RWPE1 (cell line): Measurements from ENCODE around the gene CDK14.

Experiments used
- CTCF ChIA-PET: fragments of 350-600 bp; sonication (Branson Sonifier 250); formaldehyde crosslinking; extraction: SDS; loops from one replicate; lab custom pipeline; 2021; lab: Yijun Ruan, JAX
- POLR2A ChIA-PET: fragments of 400-600 bp; formaldehyde crosslinking; extraction: SDS; loops from one replicate; lab custom pipeline; 2020; ENCODE audit warnings: antibody characterized with exemption; ENCODE audit not compliant: low non-redundant PET; lab: Yijun Ruan, JAX
- DNase-seq: peaks from one replicate; pipeline ENCODE4 v3.0.0; 2012; ENCODE audit warnings: low spot score
- H3K27ac ChIP-seq: fragments of 450-650 bp; 2 replicates; pipeline ENCODE4 v1.5.1; 2017
- TF ChIP-seq, protein P1 (sequence below): fragments of 450-650 bp; conservative IDR thresholded peaks from 2 replicates; pipeline ENCODE4 v1.5.1; 2017; ENCODE audit warnings: low read depth, mild to moderate bottlenecking

CDK14 gene

DNA sequence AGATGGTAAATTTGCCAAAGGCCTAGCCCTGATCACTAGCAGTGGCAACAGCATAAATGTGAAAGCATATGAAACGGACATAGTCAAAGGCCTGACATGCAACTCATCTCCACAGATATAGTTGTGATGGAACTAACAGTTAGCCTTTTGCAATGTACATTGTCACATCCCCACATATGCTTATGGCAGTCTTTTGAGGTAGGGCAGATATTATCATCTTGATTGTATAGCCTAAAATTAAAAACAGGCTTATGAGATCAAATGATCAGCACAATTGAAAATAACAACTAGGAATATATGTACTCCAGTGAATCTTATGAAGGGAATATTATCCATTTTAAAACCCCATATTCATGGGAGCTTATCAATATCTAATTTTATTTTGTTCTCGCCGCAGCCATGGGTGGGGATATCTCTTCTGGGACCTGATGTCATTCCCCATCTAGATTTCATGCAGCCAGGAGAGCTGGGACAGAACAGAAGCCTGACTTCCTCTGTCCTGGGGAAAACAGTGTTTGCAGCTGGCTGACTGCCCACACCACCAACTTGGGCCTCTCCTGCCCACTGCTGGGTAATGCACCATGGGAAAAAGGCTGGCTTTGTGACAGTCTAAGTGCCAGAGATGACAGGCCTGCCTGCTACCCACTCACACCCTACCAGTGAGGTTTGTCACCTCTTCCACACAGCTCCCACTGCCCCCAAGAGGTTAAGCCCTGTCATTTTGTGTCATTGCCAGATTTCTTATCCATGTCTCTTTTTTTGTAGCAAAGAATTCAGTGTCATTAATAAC is 487.9 kb downstream of the CDK14 start:
- CTCF ChIA-PET = no interaction called here
- TF ChIP-seq, protein P1, sequence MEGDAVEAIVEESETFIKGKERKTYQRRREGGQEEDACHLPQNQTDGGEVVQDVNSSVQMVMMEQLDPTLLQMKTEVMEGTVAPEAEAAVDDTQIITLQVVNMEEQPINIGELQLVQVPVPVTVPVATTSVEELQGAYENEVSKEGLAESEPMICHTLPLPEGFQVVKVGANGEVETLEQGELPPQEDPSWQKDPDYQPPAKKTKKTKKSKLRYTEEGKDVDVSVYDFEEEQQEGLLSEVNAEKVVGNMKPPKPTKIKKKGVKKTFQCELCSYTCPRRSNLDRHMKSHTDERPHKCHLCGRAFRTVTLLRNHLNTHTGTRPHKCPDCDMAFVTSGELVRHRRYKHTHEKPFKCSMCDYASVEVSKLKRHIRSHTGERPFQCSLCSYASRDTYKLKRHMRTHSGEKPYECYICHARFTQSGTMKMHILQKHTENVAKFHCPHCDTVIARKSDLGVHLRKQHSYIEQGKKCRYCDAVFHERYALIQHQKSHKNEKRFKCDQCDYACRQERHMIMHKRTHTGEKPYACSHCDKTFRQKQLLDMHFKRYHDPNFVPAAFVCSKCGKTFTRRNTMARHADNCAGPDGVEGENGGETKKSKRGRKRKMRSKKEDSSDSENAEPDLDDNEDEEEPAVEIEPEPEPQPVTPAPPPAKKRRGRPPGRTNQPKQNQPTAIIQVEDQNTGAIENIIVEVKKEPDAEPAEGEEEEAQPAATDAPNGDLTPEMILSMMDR = no peak
- H3K27ac ChIP-seq = no peak overlapping the region
- POLR2A ChIA-PET = no interaction called here
- no peak for DNase-seq

- DNase-seq = no peak
- ChIA-PET CTCF (no interaction called here), POLR2A (no interaction called here)
- no peak overlapping the region for H3K27ac ChIP-seq
- TF ChIP-seq, protein P1 = no peak
These were observed 489.1 kb downstream of the CDK14 start for GRCh38 chr7:91085175-91085574.

GRCh38 chr7:91086200-91086599 is 490.1 kb downstream of the CDK14 start:
- DNase-seq = no peak
- TF ChIP-seq, protein P1 = no peak
- CTCF ChIA-PET = interaction anchor here (0.5 to 0.7 kb wide), 2 partner anchors 10 to 272 kb away, joined by 3 read pairs; no protein-coding TSS in a partner anchor
- POLR2A ChIA-PET = no interaction called here
- no peak overlapping the region for H3K27ac ChIP-seq

DNA sequence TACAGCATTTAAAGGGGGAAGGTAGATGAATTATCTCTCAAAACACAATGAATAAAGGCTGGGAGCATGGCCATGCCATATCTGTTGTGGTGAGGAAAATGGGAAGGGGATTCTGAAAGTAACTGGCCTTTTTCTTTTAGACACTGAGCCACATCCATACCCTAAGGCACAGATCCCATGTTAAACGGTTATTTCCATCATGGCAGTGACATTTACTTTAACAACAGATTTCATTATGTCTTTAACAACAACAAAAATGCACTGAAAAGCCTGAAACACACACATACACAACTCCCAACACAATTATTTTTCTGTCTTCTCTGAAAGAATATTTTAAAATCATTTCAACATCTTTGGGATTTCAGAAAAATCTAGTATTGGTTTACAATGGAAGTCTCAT is 492.0 kb downstream of the CDK14 start:
- ChIA-PET CTCF (interaction anchor here (0.6 to 1.2 kb wide), 2 partner anchors 9 to 1511 kb away, joined by 3 to 9 read pairs; no protein-coding TSS in a partner anchor), POLR2A (no interaction called here)
- no peak overlapping the region for H3K27ac ChIP-seq
- DNase-seq = no peak
- TF ChIP-seq, protein P1 = no peak

- DNase-seq = no peak
- ChIA-PET POLR2A (no interaction called here), CTCF (interaction anchor here (0.6 to 0.7 kb wide), 2 partner anchors 202 to 1511 kb away, joined by 3 read pairs; no protein-coding TSS in a partner anchor)
- H3K27ac ChIP-seq = no peak overlapping the region
- TF ChIP-seq, protein P1 = no peak
These were observed 492.6 kb downstream of the CDK14 start for GRCh38 chr7:91088691-91089090.

DNA sequence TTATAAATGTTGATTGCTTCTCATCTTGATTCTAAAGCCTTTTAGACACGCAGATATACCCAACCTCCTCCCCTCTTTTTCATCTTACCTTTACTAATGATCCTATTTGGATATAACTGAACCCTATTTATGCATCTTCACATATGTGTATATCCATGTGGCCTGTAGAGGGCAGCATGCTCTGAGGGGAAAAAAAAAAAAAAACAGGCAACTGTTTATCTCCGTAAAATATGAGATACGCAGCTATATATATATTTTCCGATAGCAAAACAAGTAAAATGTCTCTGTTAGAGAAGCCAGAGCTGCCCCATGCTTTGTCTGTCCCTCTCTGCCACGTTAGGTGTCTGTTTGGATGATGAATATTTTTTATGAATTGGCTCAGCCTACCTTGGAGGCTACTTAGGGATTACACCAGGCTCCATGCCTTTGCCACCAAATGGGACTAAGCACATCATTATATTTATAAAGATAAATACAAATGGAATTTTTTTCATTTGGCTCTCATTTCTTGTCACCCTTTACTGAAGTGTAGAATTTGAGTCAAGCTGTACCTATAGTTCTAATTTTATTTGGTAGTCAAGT is 493.4 kb downstream of the CDK14 start:
- peak; percentile 20 for DNase-seq
- CTCF ChIA-PET = interaction anchor here (0.5 to 1.3 kb wide), 26 partner anchors 11 to 1090 kb away, joined by 3 to 11 read pairs (median 4); no protein-coding TSS in a partner anchor

More for the DNA sequence above, 493.4 kb downstream of the CDK14 start:
- TF ChIP-seq, protein P1 = peak; percentile 94
- POLR2A ChIA-PET = no interaction called here
- no peak overlapping the region for H3K27ac ChIP-seq
